Stimulated activated CD4-positive, alpha-beta T cell treated with anti-CD3 and anti-CD28 coated beads, Interleukin-15, amount 100 ng/mL, for 48 hours (primary cell): ENCODE data around the gene SIGLEC10.

Experiments
- DNase-seq, 2 donors: peaks; one replicate each; pipeline ENCODE4 v3.0.0-alpha.2; 2020; ENCODE audit warnings: low read depth in 2 of 2

Gene SIGLEC10

GRCh38 chr19:51366389-51367254, 50.8 kb downstream of the SIGLEC10 start:
- peak; percentile 94 to 95 for DNase-seq

GRCh38 chr19:51365965-51366388, 51.5 kb downstream of the SIGLEC10 start, which contains the start of gene ETFB:
Gene ETFB, minus strand, starts transcription at chr19:51366388. Its CDS starts 62 bp downstream, at chr19:51366326.
- DNase-seq: no peak

GRCh38 chr19:51365211-51365964, 52.1 kb downstream of the SIGLEC10 start:
- no peak for DNase-seq

GRCh38 chr19:51364200-51365106, 53.0 kb downstream of the SIGLEC10 start:
- no peak for DNase-seq

GRCh38 chr19:51361239-51361638, 56.2 kb downstream of the SIGLEC10 start:
- no peak for DNase-seq
